Stimulated activated CD4-positive, alpha-beta T cell treated with anti-CD3 and anti-CD28 coated beads, Interleukin-4, amount 100 ng/mL, for 4 hours (primary cell): ENCODE measurements around the gene JAK2.
"Not testable (repeated sequence)": the region's sequence is repeated elsewhere in the genome, so short reads cannot be mapped to it uniquely, and the experiment has no call there.

Source experiments
- DNase-seq, 2 experiments: peaks; one replicate each; pipeline ENCODE4 v3.0.0-alpha.2; 2020

The JAK2 gene

DNA sequence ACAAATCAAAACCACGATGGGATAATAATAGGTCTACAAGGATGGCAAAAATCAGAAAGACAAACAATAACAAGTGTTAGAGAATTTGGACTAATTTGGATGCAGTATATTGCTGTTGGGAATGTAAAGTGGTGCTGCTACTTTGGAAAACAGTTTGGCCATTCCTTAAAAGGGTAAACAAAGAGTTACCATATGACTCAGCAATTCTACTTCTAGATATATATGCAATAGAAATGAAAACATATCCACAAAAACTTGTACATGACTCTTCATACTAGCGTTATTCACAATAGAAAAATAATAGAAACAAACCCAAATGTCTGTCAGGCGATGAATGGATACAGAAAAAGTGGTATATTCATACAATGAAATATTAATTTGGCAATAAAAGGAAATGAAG is 58.3 kb downstream of the JAK2 start:
- DNase-seq: no peak

GRCh38 chr9:5044160-5044559 is 59.1 kb downstream of the JAK2 start:
- no peak for DNase-seq

DNA sequence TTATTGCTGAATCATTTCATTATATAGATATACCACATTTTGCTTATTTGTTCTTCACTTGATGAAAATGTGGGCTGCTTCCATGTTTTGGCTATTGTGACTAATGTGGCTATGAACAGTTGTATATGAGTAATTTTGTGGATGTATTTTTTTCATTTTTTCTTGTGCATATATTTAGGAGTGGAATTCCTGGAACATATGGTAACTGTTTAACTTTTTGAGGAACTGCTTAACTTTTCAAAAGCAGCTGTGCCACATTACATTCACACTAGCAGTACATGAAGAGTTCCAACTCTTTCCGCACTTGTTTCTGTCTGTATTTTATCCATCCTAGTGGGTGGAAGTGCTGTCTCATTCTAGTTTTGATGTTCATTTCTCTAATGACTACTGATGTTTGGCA is 67.8 kb downstream of the JAK2 start:
- no peak for DNase-seq

DNA sequence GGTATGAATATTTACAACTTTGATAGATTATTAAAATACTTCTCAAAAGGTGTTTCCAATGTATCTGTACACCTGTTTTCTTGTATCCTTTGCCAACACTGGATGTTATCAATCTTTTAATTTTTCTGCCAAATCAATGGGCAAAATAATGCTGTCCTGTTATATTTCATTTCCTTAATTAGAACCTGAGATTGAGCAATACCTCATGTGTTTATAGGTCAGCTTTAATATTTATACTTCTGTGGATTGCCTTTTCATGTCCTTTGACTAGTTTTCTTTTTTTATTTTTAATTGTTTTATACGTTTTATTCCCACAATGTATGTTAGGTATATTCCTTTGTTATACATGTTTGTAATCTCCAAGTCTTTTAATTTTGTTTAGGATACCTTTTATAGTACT is 77.6 kb downstream of the JAK2 start:
- no peak for DNase-seq

DNA sequence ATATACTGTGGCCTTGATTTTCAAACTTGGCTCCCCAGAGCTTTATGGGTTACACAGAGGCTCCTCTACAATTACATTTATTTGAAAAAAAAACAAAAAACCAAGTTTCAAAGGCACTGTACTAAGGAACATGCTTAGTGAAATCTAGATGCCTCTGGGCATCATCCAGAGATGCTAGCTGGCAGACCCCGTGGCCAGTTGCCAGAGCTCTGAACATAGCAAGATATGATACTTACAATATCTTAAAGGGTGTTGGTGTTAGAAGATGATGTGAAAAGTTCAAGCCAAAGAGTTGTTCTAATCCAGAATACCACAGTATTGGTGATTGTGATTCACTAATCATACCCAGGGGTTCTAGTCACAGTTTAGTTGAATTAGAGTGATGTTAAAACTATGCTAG is 87.8 kb downstream of the JAK2 start:
- no peak for DNase-seq

- DNase-seq: no peak
These were observed 88.6 kb downstream of the JAK2 start for GRCh38 chr9:5073701-5074100.

DNA sequence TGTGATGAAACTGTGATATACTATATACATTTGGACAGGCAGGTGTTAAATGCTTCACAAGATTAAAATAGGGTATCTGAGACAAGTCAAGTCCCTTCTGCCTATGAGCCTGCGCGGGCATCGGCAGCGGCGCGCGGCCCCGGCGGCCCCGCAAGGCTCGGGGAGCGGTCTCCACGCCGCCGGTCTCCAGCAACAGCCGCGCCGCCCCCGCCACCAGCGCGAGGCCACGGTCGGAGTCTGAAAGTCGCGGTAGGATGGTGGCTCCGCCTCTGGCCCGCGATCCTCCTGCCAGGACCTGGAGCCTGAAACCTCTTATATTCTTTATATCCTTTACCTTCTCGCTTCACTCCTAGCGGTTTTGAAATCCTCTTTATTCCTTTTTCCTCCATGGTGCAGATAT is 100.9 kb downstream of the JAK2 start:
- DNase-seq: no peak

DNA sequence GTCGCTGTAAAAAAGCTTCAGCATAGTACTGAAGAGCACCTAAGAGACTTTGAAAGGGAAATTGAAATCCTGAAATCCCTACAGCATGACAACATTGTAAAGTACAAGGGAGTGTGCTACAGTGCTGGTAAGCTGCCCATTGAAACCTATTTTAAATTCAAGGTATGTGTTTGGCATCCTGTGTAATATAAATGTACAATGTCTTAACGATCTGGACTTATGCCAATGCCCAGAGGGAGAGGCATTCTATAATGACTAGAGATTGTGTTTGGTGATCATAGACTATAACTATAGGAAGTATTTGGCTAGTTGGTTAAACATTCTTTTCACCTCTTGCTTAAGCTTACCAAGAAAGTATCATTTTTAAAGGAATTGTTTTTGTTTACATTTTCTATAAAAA is 104.7 kb downstream of the JAK2 start:
- DNase-seq: no peak

GRCh38 chr9:5095795-5096194 is 110.7 kb downstream of the JAK2 start:
- no peak for DNase-seq

DNA sequence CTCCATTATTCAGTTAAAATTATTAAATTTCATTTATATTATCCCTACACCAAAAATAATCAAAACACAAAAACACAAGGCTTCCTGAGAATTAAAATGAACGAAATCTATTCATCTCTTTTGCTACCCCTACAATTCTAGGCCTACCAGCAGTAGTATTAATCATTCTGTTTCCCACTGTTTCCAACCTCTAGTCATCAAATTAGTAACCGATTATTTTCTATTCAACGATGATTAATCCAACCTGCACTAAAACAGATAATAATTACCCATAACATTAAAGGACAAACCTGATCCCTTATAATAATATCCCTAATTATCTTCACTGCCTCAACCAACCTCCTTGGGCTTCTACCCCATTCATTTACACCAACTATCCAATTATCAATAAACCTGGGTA is 114.4 kb downstream of the JAK2 start:
- DNase-seq: no peak

GRCh38 chr9:5101127-5101526 is 116.1 kb downstream of the JAK2 start:
- not testable (repeated sequence) for DNase-seq

DNA sequence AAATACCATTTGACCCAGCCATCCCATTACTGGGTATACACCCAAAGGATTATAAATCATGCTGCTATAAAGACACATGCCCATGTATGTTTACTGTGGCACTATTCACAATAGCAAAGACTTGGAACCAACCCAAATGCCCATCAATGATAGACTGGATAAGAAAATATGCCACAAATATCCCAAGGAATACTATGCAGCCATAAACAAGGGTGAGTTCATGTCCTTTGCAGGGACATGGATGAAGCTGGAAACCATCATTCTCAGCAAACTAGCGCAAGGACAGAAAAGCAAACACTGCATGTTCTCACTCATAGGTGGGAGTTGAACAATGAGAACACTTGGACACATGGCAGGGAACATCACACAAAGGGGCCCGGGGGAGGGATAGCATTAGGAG is 121.4 kb downstream of the JAK2 start:
- not testable (repeated sequence) for DNase-seq

DNA sequence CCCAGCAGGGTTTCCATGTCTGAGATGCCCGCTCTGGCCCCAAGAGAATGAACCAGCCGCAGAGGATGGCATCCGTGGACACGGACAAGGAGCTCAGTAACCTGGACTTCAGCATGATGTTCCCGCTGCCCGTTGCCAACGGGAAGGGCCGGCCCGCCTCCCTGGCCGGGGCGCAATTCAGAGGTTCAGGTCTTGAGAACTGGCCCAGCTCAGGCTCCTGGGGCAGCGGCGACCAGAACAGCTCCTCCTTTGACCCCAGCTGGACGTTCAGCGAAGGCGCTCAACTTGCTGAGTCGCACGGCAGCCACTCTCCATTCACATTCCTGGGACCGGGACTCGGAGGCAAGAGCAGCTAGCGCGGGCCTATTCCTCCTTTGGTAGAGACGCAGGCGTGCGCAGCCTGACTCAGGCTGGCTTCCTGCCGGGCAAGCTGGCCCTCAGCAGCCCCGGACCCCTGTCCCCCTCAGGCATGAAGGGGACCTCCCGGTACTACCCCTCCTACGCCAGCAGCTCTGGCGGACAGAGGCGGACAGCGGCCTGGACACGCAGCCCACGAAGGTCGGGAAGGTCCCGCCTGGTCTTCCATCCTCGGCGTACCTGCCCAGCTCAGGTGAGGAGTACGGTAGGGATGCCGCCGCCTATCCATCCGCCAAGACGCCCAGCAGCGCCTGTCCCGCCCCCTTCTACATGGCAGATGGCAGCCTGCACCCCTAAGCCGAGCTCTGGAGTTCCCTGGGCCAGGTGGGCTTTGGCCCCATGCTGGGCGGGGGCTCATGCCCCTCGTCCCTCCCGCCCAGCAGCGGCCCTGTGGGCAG is 126.0 kb downstream of the JAK2 start:
- no peak for DNase-seq

DNA sequence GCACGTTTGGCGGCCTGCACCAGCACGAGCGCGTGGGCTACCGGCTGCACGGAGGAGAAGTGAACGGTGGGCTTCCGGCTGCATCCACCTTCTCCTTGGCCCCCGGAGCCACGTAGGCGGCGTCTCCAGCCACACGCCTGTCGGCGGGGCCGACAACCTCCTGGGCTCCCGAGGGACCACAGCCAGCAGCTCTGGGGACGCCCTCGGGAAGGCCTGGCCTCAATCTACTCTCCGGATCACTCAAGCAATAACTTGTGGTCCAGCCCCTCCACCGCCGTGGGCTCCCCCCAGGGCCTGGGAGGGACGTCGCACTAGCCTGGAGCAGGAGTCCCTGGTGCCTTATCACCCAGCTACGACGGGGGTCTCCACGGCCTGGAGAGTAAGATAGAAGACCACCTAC is 126.6 kb downstream of the JAK2 start:
- no peak for DNase-seq

GRCh38 chr9:5112109-5112592 is 127.1 kb downstream of the JAK2 start:
- DNase-seq: no peak

DNA sequence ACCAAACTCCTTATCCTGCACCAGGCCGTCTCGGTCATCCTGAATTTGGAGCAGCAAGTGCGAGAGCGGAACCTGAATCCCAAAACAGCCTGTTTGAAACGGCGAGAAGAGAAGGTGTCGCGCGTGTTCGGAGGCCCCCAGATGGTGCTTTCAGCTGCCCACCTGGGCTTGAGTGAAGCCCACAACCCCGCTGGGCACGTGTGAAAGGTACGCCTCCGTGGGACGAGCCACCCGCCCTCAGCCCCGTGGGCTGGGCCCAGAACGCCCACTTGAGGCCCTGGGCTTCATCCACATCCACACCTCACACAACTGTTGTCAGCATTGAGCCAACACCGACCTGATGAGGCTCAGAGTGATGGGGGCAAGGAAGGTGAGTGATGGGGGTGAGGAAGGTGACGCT is 127.6 kb downstream of the JAK2 start:
- no peak for DNase-seq

DNA sequence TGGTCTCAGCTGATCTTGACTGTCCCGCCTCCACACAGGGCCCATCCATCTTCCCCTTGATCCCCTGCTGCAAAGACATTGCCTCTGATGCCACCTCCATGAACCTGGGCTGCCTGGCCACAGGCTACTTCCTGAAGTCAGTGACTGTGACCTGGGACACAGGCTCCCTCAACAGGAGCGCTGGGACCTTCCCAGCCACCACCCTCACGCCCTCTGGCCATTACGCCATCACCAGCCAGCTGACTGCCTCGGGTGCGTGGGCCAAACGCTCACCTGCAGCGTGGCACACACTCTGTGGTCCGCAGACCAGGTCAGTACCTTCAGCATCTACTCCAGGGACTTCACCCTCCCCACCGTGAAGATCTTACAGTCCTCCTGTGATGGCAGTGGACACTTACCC is 128.5 kb downstream of the JAK2 start:
- DNase-seq: no peak

- no peak for DNase-seq
These were observed 129.1 kb downstream of the JAK2 start for GRCh38 chr9:5113994-5114748.

- DNase-seq: no peak
These were observed 137.0 kb downstream of the JAK2 start for GRCh38 chr9:5122116-5122515.

DNA sequence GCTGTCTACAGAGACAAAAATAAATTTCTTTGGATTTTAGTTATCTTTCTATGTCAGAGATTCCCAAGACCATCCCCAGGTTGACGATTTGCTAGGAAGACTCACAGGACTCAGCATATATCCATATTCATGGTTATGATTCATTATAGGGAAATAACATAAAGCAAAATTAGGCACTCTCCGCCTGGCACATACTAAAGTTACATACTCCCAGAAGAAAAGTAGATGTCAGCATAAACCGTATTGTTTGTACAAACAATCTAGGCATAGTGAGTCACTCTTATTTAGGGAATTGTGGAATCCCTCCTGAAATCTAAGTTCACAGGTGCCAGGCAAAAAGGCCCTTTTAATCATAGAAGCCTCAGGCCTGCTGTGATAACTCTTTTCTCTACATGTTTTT is 137.4 kb downstream of the JAK2 start:
- no peak for DNase-seq

- DNase-seq: no peak
These were observed 155.1 kb downstream of the JAK2 start for GRCh38 chr9:5140151-5140550.

DNA sequence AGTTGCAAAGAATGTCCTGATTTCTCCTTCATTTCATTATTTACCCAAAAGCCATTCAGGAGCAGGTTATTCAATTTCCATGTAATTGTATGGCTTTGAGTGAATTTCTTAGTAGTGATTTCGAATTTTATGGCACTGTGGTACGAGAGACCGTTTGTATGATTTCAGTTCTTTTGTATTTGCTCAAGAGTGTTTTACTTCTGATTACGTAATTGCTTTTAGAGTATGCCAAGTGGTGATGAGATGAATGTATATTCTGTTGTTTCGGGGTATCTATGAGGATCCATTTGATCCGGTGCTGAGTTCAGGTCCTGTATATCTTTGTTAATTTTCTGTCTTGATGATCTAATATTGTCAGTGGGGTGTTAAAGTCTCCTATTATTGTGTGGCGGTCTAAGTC is 159.1 kb downstream of the JAK2 start:
- no peak for DNase-seq

GRCh38 chr9:5146241-5146640 is 161.2 kb downstream of the JAK2 start:
- DNase-seq: no peak
